K562 treated with DMSO at 1 percent for 48 hours (cell line): ENCODE data around the gene PVALB. TPM values are rescaled to one million over a fixed set of nuclear protein-coding genes. Genes with fewer than 3 reads are reported as not detected.

Experiments used
- total RNA-seq: library from RNA; unstranded; fragments of 300-600 nt; gene quantifications from 2 replicates; pipeline ENCODE4 v1.2.3, GENCODE V29; 2022; ENCODE audit warnings: low replicate concordance; ENCODE audit errors: extremely low read depth

The PVALB gene, protein sequence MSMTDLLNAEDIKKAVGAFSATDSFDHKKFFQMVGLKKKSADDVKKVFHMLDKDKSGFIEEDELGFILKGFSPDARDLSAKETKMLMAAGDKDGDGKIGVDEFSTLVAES
- not detected in 2 replicates for total RNA-seq

DNA sequence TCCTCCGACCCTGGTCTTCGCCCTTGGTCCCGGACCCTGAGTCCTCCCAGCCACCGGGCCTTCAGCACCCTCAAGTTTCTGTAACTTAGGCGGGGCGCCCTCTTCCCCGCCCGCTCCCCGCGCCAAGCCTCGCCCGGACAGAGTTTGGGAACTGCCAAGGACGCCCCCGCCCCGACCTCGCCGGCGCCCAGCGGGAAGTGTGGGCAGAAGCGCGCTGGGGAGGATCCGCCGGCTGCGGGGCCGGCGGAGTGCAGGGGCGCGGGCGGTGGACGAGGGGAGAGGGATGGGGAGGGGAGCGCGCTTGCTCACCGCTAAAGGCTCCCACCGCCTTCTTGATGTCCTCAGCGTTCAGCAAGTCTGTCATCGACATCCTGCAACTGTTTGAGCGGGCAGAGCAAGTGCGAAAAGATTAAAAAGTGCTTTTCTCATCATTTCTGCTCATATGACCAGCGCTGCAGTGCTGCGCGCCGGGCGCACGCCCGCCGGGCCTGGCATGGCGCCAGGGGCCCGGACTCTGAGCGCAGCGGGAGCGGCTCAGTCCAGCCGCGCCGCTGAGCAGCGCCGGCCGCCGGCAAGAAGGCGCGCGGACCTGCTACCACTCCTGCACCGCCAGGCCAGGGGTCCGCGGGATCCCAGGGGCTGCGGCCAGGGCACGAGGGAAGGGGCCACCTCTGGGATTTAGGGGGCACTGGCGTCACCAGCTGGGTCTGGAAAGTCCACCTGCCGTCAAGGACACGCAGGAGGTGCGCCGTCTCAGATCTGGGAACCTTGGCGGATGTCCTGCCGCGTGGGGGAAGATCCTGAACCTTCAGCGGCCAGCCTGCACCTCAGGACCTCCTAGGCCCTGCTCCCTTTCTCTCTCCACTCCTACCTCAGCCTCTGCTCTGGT, at the start of gene PVALB:
TSS of gene PVALB (minus strand) at position 400 of the 889 bp plus-strand sequence. CDS start at position 370, 30 bp downstream.

DNA sequence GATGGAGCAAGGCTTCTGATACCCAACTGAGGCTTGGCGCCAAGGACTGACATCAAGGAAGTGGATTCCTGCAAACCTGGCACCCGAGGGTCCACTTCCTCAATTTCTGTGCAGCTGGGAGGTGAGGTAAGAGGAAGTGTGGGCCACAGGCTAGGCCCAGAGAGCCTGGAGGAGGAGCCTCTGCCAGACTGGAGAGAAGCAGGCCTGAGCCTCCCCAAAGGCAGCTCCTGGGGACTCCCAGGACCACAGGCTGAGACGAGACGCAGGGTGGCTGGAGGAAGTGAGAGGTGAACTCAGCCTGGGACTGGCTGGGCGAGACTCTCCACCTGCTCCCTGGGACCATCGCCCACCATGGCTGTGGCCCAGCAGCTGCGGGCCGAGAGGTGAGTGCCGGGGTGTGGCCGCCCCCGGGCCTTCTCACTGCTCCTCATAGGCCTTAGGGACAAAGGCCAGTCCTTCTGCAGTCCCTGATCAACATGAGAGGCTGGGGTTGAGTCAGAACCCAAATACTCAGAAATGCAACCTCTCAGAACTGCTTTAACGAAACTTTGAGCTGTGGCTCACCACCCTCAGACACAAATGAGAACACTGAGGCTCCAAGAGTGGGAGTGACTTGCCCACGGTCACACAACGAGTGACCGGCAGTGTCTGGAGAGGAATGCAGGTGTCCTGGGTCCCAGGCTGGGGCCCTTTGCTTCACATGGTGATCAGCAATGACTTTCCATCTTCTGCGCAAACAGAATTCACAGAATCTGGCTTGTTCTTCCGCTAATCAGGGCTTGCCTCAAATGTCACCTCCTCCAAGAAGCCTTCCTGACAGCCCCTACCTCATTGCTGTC, 44.2 kb upstream of the PVALB start, which contains the start of gene NCF4:
TSS of gene NCF4 (plus strand) at position 186 of the 839 bp plus-strand sequence. CDS start at position 352, 166 bp downstream.

DNA sequence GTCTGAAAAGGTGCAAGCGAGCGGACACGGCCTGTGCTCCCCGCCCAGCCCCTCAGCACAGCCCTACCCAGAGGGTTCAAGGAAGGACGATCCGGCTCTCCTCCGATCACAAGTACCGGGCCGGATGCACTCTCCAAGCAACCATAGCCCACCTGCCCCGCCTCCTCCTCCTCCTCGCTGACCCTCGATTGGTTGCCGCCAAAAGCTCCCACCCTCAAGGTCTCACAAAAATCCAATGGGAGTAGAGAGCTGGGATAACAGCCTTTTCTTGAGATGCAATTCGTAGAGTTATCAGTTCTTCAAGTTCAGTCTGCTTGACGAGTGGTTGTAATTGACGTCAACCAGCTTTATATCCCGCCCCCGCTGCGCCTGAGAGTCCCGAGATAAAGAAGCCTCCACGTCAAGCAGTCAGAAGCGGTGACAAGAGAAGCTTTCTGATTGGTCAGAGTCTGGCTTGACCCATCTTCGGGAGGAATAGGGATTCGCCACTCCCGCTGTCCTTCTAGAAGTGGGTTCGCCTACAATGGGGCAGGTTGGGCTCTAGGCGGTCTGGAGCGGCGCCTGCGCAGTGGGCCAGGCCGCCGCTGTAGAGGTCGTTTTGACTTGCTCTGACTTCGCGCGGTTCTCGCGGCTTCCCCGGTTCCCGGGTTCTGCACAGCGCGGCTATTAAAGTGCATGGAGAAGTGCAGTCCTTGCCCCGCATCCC, 40.7 kb downstream of the PVALB start, which contains the start of gene IFT27:
TSS of gene IFT27 (minus strand) at position 156 of the 706 bp plus-strand sequence. CDS start 412 bp downstream, outside the sequence.

Other genes starting within 250 kb of the PVALB start
- not detected in 2 replicates for gene CACNG2, start 113.3 kb downstream of the PVALB start, total RNA-seq
- gene IFT27, start 40.9 kb downstream of the PVALB start, total RNA-seq = not detected in 2 replicates
- not detected in 2 replicates for gene NCF4, start 44.0 kb upstream of the PVALB start, total RNA-seq
- gene CSF2RB, start 96.6 kb upstream of the PVALB start, total RNA-seq = not detected in 2 replicates
- not detected in 2 replicates for gene TST, start 202.4 kb upstream of the PVALB start, total RNA-seq
- gene MPST, start 202.7 kb upstream of the PVALB start, total RNA-seq = not detected in 2 replicates
- gene KCTD17, start 234.7 kb upstream of the PVALB start, total RNA-seq = not detected in 2 replicates